Measurements from ENCODE around the gene FNTB. TPM values are rescaled to one million over a fixed set of nuclear protein-coding genes. Genes with fewer than 3 reads are reported as not detected.

Gene FNTB
- total and polyA plus RNA-seq, 2 of the 8 experiments (the other 6 are each of a cell fraction or from before 2014, with no cell fraction given), result 16.0 to 20.7 TPM

- TF ChIP-seq NANOG (IDR thresholded peaks at IDR 0.05; ENCODE audit: insufficient read depth, low read depth, low read length, poor library complexity, severe bottlenecking) (no peak), RFX5 (IDR thresholded peaks at IDR 0.05; ENCODE audit: borderline replicate concordance, low read depth, low read length) (no peak), POLR2AphosphoS5 (IDR thresholded peaks at IDR 0.05; ENCODE audit: low read depth, low read length) (no peak), RNF2 (IDR thresholded peaks at IDR 0.05; ENCODE audit: borderline replicate concordance, low read depth, low read length, missing control alignments, poor library complexity, severe bottlenecking) (no peak), SP2 (IDR thresholded peaks at IDR 0.05; ENCODE audit: low read length) (no peak)
Observed at GRCh38 chr14:64994540-64994939, 7.8 kb downstream of the FNTB start (continued).
